GM19023 (cell line): ENCODE measurements around the gene PPP1R15A.
"Not testable (repeated sequence)": the region's sequence is repeated elsewhere in the genome, so short reads cannot be mapped to it uniquely, and the experiment has no call there.

Experiments
- ATAC-seq: cut with Tn5 transposase; IDR thresholded peaks from one replicate; pipeline ENCODE4 v1.9.1; 2021; ENCODE audit warnings: mild to moderate bottlenecking, moderate library complexity; ENCODE audit not compliant: unreplicated experiment

The PPP1R15A gene

DNA sequence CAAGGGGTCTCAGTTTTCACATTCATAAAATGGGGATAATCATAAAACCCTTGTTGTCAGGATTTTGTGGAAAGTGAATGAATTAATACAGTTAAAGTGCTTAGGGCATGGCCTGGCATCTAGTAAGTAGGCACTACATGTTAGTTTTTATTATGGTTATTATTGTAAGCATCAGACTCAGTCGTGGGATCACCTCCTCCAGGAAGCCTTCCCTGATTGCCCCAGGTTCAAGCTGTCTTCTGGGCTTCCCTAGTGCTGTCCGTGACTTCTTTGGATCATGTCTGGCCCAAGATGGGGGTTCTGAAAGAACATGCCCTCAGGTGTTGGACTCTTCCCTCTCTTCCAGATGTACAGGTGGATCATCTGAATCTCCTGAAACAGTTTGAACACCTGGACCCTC, 38.6 kb downstream of the PPP1R15A start:
- no peak for ATAC-seq

GRCh38 chr19:48913114-48913889, 41.1 kb downstream of the PPP1R15A start:
- no peak for ATAC-seq

- ATAC-seq = no peak
These were observed 42.0 kb downstream of the PPP1R15A start for GRCh38 chr19:48914181-48914580.

DNA sequence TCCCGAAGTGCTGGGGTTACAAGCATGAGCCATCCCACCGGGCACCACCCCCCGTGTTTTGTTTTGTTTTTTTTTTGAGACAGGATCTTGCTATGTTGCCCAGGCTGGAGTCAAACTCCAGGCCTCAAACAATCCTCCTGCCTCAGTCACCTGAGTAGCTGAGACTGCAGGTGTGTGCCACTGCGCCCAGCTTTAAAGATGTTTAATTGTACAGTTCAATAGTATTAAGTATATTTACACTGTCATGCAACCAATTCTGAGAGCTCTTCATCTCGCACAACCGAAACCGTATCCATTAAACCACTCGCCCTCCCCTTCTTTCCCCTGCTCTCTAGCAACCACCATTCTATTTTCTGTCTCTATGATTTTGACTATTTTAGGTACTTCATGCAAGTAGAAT, 43.5 kb downstream of the PPP1R15A start:
- ATAC-seq = no peak

- no peak for ATAC-seq
These were observed 45.9 kb downstream of the PPP1R15A start for GRCh38 chr19:48918071-48918470.

GRCh38 chr19:48918801-48919247, 46.6 kb downstream of the PPP1R15A start:
- ATAC-seq = no peak

DNA sequence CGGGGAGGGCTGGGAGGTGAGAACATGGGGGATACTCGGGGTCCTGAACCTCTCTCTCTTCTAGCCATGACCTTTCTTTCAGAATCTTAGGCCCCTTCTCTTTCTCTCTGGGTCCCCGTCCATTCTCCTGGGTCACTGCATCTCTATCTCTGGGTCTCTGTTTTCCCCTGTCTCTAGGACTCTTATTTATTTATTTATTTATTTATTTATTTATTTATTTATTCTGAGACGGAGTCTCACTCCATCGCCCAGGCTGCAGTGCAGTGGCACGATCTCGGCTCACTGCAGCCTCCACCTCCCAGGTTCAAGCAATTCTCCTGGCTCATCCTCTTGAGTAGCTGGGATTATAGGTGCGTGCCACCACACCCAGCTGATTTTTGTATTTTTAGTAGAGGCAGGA, 47.0 kb downstream of the PPP1R15A start:
- not testable (repeated sequence) for ATAC-seq

- ATAC-seq = no peak
These were observed 48.7 kb downstream of the PPP1R15A start for GRCh38 chr19:48920949-48921348.

- ATAC-seq = no peak
These were observed 49.7 kb downstream of the PPP1R15A start for GRCh38 chr19:48921721-48922500.

DNA sequence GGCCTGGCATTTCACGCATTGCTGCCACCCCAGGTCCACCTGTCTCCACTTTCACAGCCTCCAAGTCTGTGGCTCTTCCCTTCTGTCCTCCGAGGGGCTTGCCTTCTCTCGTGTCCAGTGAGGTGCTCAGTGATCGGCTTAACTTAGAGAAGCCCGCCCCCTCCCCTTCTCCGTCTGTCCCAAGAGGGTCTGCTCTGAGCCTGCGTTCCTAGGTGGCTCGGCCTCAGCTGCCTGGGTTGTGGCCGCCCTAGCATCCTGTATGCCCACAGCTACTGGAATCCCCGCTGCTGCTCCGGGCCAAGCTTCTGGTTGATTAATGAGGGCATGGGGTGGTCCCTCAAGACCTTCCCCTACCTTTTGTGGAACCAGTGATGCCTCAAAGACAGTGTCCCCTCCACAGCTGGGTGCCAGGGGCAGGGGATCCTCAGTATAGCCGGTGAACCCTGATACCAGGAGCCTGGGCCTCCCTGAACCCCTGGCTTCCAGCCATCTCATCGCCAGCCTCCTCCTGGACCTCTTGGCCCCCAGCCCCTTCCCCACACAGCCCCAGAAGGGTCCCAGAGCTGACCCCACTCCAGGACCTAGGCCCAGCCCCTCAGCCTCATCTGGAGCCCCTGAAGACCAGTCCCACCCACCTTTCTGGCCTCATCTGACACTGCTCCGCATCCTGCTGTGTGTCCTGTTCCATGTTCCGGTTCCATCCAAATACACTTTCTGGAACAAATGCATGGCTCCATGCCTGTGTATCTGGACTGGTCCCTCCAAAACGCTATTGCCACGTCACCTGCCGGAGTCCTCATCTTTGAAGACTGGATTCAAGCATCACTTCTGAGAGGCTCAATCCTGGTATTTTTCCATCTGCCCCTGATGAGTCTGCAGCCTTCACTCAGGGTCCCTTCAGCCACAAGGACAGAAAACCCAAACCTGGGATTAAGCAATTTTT, 50.6 kb downstream of the PPP1R15A start:
- no peak for ATAC-seq

- no peak for ATAC-seq
These were observed 53.1 kb downstream of the PPP1R15A start for GRCh38 chr19:48925240-48925843.
